ENCODE measurements around the gene PACSIN1. TPM values are rescaled to one million over a fixed set of nuclear protein-coding genes. Genes with fewer than 3 reads are reported as not detected.

PACSIN1 gene
- total RNA-seq, 1 experiment from 2014 or later, result 7.0 TPM

DNA sequence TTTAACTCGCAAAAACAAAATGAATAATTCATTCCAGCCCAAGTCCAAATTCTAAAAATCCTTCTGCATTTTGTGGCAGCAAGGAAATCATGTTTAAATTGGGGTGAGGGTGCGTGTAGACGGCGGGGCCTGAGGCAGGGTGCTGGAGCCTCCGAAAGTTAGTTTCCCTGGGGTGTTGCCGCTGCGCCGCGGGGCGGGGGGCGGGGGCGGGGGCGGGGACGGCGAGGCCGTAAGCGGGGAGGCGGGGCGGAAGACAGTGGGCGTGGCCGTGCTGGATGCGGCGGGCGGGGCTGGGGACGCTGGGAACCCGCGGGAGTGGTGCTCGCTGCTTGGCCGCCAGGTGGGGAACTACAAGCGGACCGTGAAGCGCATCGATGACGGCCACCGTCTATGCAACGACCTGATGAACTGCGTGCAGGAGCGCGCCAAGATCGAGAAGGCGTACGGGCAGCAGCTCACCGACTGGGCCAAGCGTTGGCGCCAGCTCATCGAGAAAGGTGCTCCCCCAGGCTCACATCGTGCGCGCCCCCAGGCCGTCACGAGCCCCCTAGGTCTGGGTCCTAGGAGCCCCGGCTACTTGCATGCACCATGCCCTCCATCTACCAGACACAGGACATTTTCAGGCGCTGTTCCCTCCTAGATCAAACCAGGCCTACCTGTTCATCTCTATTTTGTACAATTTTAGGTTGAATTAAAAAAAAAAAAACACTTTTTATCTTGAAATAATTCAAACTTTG, 61.3 kb downstream of the PACSIN1 start:
- no peak overlapping the region for H2BK12ac ChIP-seq (ENCODE audit: insufficient read length, low read depth, low read length)
- H3K79me2 ChIP-seq (ENCODE audit: insufficient read depth, low read length), result no peaks in the 10 kb centered on the region
- H3K79me1 ChIP-seq (ENCODE audit: insufficient read depth, low read depth, low read length, poor library complexity, severe bottlenecking), result no peaks in the 10 kb centered on the region
- no peak overlapping the region for H3K27ac ChIP-seq (ENCODE audit: insufficient read length, low read depth, low read length)
- no peak overlapping the region for H3K4ac ChIP-seq (ENCODE audit: low read depth, low read length)
- Mint-ChIP-seq H3K36me3 (ENCODE audit: insufficient read depth in 1 of 3, low read depth in 3 of 3) (peaks cover 0 to 3% (median 0%) of the 10 kb centered on the region in 3 experiments; a peak in 2 of 7 replicates), H3K9me3 (no peaks in the 10 kb centered on the region), H3K4me1 (peaks cover 21 to 37% of the 10 kb centered on the region in 2 experiments), H3K4me3 (peak overlapping the region; percentile 57 to 73), H3K27me3 (ENCODE audit: low read depth) (peaks cover 2% of the 10 kb centered on the region; the same call in 1 of the 2 replicates), H3K27ac (no peak overlapping the region; a peak in 2 of 7 replicates)
- no peak overlapping the region for H4K8ac ChIP-seq (replicated peaks; ENCODE audit: insufficient read length, low read depth, low read length)
- H3K27me3 ChIP-seq (ENCODE audit: insufficient read depth, low read length), result no peaks in the 10 kb centered on the region
- no peaks in the 10 kb centered on the region for H3K23me2 ChIP-seq (ENCODE audit: insufficient read length, low read depth, low read length, poor library complexity, severe bottlenecking)
- H2AK5ac ChIP-seq (ENCODE audit: insufficient read length, low read length), result no peak overlapping the region
- DNase-seq, result peak; percentile 95
- no peak overlapping the region for H2BK20ac ChIP-seq (ENCODE audit: low read depth, low read length, poor library complexity, severe bottlenecking)
- H4K5ac ChIP-seq (ENCODE audit: insufficient read length, low read depth, low read length), result no peak overlapping the region
- H3K18ac ChIP-seq (ENCODE audit: insufficient read length, low read depth, low read length), result no peak overlapping the region
- H4K91ac ChIP-seq (ENCODE audit: insufficient read length, low read depth, low read length), result no peak overlapping the region
- TF ChIP-seq, protein P1, sequence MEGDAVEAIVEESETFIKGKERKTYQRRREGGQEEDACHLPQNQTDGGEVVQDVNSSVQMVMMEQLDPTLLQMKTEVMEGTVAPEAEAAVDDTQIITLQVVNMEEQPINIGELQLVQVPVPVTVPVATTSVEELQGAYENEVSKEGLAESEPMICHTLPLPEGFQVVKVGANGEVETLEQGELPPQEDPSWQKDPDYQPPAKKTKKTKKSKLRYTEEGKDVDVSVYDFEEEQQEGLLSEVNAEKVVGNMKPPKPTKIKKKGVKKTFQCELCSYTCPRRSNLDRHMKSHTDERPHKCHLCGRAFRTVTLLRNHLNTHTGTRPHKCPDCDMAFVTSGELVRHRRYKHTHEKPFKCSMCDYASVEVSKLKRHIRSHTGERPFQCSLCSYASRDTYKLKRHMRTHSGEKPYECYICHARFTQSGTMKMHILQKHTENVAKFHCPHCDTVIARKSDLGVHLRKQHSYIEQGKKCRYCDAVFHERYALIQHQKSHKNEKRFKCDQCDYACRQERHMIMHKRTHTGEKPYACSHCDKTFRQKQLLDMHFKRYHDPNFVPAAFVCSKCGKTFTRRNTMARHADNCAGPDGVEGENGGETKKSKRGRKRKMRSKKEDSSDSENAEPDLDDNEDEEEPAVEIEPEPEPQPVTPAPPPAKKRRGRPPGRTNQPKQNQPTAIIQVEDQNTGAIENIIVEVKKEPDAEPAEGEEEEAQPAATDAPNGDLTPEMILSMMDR (conservative IDR thresholded peaks at IDR 0.05), result peak; percentile 77
- no peak overlapping the region for H2BK5ac ChIP-seq (ENCODE audit: insufficient read length, low read length)
- no peak overlapping the region for H3K9ac ChIP-seq (ENCODE audit: extremely low read depth, insufficient read length, low read length)
- no peak overlapping the region for H2AFZ ChIP-seq (ENCODE audit: low read length)
- H3K9me3 ChIP-seq (ENCODE audit: control insufficient read depth, low read depth, low read length), result no peaks in the 10 kb centered on the region
- H2BK15ac ChIP-seq (ENCODE audit: low read depth, low read length), result no peak overlapping the region
- H3K23ac ChIP-seq (ENCODE audit: insufficient read length, low read depth, low read length), result no peak overlapping the region
- WGBS (ENCODE audit: extremely low coverage, insufficient read length, low lambda C conversion rate), result no CpG with 5 or more reads among the region's 53 CpGs
- H3K56ac ChIP-seq (ENCODE audit: insufficient read length, low read depth, low read length), result no peak overlapping the region
- H2BK120ac ChIP-seq (ENCODE audit: low read depth, low read length, poor library complexity, severe bottlenecking), result no peak overlapping the region
- no peak overlapping the region for H3K14ac ChIP-seq (ENCODE audit: insufficient read depth, low read length)
- peak overlapping the region; percentile 2 for H3K4me2 ChIP-seq (ENCODE audit: insufficient read depth, insufficient read length, low read length)
- H3T11ph ChIP-seq (ENCODE audit: low read length), result no peak overlapping the region
- peaks cover 3% of the 10 kb centered on the region; the same call in 1 of the 2 replicates for H3K4me1 ChIP-seq (ENCODE audit: insufficient read depth, low read length)
- H4K20me1 ChIP-seq (ENCODE audit: control insufficient read depth, insufficient read depth, insufficient read length), result no peaks in the 10 kb centered on the region
